DMS79 (cell line): Measurements from ENCODE around the gene NFAT5.
"Not testable (repeated sequence)": the region's sequence is repeated elsewhere in the genome, so short reads cannot be mapped to it uniquely, and the experiment has no call there.

Experiments
- DNase-seq: peaks from one replicate; lab custom pipeline; 2025; lab: John Stamatoyannopoulos, UW

The NFAT5 gene

DNA sequence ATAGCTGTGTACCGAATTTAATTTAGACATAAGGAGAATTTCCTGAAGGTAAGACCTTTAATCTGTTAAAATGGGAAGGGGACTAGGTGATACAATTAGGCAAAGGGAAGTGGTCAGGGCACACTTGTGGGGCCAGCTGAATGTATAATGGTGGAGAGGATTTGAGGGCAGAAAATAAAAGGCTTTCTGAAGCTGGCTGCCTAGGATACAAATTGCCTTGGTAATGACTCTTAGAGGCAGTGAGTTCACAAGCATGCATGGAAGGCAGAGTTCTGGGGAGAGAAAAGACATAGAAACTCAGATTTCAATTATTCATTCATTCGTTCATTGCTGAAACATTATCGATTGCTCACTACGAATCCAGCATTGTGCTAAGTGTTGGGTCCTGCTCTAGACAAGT, 12.4 kb upstream of the NFAT5 start:
- no peak for DNase-seq

DNA sequence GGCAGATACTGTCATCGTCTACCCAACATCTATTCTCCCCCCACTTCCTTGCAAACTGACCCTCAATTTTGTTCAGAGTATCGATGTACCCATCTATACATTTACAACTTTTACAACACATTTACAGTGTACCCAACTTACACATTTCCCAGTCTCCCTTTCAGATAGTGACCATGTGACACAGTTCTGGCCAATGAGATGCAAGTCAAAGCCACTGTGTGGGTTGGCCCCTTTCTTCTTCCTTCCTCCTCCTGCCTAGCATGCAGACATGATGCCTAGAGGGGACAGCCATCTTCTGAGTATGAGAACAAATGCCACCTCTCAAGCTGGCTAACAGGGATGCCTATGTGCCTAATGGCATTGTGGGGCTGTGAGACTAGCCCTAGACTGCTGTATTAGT, 11.3 kb upstream of the NFAT5 start:
- DNase-seq: no peak

DNA sequence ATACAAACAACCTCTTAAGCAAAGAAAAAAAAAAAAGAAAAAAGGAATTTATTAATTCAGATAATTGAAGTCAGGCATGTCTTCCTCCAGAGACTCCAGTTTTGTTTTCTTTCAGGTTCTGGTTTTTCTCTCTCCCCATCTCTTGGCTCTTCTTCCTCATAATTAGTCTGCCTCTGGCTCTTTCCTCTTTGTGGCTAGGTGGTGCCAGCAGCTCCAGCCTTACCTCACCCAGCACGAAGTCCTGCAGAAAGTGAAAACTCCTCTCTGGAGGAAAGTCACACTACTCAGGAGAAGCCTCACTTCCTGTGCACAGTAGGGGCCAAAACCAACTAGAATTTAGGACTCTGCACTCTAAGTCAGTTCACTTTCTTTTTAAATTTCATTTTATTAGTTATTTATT, 10.3 kb upstream of the NFAT5 start:
- no peak for DNase-seq

DNA sequence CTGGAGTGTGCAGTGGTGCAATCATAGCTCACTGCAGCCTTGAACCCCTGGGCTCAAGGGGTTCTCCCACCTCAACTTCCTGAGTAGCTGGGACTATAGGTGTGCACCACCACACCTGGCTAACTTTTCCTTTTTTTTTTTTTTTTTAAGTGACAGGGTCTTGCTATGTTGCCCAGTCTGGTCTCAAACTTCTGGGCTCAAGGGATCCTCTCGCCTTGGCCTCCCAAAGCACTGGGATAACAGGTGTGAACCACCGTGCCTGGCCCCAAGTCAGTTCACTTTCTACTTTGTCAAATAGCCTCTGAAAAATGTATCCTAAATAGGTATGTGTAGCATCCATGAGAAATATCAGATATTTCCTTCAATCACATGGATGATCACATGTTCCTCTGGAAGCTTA, 9.9 kb upstream of the NFAT5 start:
- DNase-seq: no peak

DNA sequence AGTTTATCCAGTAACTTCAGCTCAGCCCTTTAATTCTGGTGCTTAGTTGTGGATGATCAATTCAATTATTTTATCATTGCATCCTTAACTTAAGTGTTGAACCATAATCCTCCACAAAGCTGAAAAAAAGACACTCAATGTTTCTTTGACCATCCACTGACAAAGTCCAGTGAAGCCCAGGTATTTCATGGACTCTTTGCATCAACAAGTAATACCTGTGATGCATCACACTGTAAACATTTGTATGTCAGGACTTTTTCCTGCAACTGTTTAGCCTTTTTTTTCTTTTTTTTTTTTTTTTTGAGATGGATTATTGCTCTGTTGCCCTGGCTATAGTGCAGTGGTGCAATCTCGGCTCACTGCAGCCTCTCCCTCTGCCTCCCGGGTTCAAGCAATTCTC, 6.6 kb upstream of the NFAT5 start:
- no peak for DNase-seq

DNA sequence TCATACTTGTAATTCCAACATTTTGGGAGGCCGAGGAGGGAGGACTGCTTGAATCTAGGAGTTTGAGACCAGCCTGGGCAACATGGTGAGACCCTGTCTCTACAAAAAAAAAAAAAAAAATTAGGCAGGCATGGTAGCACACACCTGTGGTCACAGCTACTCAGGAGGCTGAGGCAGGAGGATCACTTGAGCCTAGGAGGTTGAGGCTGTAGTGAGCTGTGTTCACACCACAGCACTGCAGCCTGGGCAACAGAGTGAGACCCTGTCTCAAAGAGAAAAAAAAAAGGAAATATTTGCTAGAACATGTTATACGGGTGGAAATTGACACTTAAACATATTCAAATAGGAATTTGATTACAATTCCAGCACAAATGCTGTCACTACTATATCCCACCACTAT, 4.4 kb upstream of the NFAT5 start:
- DNase-seq: not testable (repeated sequence)

DNA sequence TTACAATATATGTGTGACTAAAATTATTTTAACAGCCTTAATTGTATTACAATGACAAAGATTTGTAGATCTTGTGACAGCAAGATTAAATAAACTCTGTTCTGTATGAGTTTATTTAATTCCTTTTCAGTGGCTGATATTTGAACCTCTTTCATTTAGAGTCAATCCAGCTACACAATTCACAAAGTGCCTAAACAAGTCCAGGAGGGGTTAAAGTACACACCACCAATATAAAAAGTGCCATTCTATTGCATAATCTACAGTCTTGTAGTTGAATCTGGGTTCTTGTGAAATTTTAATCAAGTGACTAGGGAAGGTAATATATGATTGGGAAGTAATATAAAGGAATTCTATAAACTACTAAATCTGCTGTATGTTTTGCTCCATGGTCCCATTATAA, 3.9 kb upstream of the NFAT5 start:
- no peak for DNase-seq

DNA sequence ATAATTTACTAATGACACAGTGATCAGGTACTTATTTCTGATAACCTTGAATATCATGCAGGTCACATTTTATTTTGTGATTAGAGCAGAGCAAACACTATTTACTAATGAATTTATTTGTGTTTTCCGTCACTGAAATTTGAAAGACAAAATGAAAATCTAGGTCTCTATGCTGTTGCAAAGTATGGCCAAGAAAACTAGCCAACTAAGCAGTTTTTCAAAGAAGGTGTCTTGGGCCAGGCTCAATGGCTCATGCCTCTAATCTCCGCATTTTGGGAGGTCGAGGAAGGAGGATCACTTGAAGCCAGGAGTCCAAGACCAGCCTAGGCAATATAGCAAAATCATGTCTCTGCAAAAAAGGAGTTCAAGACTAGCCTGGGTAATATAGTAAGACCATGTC, 3.0 kb upstream of the NFAT5 start:
- no peak for DNase-seq

DNA sequence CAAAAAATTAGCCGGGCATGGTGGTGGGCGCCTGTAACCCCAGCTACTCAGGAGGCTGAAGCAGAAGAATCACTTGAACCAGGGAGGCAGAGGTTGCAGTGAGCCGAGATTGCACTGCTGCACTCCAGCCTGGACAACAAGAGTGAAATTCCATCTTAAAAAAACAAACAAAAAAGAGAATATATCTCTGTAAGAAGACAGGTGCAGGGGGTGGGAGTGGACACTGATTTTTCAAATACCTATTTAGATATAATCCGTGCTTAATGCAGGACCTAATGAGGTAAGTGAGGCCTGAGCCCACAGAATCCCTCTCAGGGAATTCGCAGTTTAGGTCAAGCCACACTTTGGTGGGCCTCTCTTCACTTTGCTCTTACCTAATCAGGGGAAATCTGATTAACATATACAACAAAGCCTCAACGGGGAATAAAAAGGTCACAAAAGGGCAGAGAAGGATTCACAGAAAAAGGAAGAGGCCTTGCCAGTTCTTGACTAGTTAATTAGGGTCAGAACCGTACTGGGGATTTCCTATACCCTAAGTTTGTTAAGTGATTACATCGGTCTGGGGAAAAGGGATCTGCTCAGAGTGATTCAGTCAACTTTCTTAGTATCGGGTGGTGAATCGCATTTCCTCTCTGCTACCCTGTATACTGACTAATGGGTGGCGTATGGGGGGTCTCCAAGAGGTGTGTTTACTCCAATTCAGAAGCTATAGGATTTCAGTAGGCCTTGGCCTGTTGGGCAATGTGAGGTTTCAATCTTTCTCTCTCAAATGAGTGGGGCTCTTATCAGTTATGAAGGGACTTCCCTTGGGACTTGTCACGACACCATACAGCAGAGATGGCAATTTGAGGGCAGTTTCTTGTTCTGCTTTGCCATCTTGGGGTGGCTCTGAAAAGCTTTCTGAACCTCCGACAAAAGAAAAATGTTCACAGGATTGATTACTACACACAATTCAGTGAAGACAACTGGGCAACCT, 1.9 kb upstream of the NFAT5 start:
- DNase-seq: no peak

DNA sequence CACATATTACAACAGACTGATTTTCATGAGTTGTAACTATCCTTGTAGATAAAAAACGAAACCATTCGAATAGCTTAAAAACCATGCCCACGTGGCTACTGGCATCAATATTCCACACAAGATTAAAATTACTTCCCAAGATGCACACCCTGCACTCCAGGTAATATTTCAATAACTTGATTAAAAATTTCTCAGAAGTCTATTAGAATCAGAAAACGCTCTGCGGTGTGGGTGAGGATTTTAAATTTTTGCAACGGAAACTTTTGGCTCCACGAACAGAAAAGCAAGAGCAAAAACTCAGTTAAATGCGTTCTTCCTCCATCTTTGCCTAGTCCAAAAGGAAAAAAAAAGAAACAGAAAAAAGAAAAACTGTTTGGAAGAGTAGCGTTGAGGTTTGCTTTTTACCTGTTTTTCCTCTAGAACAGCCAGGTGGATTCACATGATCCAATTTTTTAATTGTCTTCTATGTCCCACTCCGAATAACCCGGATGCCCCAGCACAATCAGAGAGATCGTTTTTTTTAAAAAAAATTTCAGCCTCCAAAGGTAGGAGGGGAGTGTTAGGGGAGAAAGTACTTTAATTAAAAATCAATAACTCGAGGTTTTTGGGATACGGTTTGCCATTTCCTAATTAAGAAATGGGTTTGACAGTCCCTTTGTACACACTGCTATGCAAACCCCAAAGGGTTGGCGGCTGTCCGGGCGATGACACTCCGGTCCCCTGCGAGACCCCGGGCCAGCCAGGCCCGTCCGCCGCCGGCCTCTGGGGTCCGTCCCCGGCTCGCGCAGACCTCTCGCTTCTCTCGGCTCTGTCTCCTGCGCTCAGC, 708 bp upstream of the NFAT5 start:
- DNase-seq: no peak

DNA sequence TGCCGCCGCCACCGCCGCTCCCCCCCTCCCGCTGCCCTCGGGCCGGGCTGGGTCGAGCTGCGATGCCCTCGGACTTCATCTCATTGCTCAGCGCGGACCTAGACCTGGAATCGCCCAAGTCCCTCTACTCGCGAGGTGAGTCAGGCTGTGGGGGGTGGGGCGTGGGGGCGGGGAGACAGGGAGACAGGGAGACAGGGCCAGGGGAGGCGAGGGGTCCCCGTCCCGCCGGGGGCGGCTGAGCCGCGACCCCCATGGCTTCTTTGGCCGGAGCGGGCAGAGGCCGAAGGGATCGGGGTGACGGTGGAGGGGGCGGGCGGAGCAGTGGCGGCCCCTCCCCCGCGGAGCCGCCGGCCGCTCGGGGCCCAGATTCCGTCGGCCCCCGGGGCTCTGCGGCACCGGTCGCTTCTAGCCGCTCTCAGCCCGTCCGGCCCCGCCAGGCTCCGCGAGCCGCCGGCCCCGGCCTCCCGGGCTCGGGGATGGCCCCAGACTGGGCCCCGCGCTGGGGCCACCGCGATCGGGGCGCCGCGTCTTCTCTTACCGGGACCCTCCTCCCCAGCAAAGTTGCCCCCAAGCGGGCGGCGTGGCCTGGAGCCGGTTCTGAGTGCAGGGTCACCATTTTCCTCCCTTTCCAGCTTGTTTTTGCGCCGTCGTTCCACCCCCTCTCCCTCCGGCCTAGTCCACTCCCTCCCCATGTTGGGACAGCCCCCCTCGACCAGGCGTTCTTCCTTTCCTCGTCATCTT, 644 bp downstream of the NFAT5 start:
- no peak for DNase-seq

DNA sequence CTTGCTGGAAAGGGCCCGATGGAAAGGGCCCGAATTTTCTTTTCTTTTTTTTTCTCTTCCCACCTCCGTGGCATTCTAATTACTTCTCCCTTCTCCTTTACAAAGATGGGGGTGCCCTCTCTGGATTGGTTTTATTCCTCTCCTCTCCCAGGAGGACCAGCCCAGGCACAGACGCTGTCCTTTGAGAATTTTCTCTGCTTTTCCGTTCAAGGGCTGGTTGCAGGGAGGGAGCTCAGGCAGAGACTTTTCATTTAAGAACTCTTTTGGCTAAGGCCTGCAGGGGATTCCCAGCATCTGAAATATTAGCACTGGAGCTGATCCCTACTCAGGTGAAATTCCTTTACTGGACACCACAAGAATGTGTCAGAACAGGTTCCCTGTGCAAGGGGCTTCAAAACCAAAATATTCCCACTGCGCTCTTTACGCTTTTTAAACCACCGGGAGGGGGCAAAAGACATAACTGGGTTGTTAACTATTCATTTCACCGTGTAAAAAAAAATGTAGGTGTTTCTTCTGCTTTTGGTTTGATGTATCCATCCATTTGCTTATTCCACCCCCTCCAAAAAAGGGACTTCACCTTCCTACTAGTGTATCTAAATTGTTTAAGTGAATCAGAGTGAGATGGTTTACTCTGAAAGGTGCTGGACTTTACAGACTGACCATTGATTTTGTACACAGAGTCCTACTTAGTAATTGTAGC, 1.4 kb downstream of the NFAT5 start:
- DNase-seq: no peak

DNA sequence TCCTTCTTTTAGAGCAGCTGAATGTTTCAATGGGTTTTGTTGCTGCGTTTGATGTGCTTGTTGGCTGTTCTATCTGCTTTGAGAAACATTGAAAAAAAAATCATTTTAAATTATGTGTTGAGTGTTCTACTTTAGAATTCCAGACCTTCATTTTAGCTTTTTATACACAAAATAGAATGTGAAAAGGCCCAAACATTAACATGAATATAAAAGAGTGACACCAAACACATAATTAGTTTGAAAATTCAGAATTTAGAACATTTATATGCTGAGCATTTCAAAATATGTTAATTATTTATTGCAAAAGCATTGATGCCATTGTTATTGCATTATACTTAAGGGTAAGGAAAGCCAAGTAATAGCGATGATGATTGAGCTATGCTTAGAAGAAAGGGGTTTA, 2.9 kb downstream of the NFAT5 start:
- DNase-seq: no peak

DNA sequence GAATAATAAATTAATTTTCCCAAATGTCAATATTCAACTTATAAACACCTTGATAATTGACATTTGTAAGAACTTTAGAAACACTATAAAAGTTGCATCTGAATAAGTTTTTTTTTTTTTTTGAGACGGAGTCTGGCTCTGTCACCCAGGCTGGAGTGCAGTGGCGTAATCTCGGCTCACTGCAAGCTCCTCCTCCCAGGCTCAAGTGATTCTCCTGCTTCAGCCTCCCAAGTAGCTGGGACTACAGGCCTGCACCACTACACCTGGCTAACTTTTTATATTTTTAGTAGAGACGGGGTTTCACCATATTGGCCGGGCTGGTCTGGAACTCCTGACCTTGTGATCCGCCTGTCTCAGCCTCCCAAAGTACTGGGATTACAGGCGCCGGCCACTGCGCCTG, 13.0 kb downstream of the NFAT5 start:
- DNase-seq: not testable (repeated sequence)

DNA sequence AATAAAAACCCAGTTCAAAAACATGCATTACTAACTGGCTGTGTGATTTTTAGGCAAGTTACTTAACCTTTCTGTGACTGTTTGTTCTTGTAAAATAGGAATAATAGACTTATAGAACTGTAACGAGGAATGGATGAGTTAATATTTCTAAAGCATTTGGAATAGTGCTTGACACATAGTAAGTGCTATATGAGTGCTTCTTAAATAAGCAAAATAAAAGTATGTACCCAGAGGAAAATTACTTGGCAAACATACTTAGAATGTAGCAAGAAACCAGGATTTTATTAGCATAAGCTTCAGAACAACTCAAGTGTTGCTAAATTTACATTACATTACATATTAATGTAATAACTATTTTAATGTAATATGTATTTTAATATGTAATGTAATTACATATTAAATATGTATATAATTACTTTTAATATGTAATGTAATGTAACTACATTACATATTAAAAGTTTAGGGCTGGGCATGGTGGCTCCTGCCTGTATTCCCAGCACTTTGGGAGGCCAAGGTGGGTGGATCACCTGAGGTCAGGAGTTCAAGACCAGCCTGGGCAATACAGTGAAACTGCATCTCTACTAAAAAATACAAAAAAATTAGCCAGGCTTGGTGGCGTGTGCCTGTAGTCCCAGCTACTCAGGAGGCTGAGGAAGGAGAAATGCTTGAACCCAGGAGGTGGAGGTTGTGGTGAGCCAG, 14.2 kb downstream of the NFAT5 start:
- DNase-seq: peak; percentile 47

DNA sequence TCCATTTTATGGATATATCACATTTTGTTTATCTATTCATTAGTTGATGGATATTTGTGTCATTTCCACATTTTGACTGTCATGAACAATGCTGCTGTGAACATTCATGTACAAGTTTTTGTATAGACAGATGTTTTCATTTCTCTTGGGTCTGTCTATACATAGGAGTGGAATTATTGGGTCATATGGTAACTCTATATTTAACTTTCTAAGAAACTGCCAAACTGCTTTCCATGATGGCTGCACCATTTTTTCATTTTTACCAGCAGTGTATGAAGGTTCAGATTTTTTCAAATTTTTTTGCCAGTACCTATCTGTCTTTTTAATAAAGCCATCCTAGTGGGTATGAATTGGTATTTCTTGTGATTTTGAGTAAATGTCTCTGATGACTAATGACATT, 15.5 kb downstream of the NFAT5 start:
- DNase-seq: no peak

DNA sequence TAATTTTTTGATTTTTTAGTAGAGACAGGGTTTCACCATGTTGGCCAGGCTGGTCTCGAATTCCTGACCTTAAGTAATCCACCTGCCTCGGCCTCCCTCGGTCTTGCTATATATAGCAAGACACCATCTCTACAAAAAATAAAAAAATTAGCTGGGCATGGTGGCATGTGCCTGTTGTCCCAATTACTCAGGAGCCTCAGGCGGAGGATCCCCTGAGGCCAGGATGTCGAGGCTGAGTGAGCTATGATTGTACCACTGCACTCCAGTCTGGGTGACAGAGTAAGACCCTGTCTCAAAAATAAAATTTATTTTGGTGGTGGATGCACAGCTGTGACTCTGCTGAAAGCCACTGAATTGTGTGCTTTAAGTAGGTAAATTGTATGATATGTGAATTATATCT, 18.7 kb downstream of the NFAT5 start:
- not testable (repeated sequence) for DNase-seq

DNA sequence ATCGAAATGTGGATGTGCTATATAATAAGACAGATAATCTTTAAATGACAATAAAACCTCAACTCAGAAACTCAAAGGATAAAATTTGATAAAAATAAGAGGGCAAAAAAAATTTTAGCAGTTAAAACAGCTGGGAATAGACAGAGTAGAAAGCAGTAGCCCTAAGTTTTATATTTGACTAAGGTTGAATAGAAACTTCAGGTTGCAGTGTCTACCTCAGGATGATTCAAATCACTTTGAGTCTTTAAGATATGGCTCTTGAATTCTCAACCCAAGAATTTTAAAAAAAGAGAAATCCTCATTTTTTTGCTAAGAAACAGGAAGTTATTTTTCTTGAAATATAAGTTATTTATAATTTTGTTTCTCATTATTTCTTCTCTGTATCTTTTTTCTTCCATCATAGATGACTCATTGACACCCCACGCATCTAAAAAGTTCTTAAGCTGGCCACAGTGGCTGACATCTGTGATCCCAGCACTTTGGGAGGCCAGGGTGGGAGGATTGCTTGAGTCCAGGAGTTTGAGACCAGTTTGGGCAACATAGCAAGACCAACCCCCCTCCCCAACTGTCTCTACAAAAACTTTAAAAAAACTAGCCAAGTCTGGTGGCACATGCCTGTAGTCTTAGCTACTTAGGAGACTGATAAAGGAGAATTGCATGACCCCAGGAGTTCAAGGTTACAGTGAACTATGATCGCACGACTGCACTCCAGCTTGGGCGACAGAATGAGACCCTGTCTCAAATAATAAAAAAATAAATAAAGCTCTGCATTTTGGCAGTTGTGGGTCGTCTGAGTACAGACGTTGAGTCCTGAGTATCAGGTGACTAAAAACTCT, 23.9 kb downstream of the NFAT5 start:
- DNase-seq: no peak

DNA sequence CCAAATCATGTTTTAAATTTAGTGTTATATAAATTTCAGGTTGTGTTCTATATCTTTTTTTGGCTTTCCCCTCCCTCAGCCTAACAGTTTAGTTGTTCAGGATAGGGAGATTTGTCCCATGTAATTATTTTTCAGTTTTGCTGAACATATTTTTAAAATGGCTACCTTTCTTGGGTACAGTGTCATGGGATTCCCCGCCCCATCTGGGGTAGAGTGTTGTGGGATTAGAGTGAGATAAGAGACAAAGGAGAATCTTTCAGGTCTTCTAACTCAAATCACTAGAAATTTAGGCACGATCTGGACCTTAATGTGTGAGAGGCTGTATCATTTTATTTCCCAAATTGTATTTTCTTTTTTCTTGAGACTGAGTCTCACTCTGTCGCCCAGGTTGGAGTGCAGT, 24.8 kb downstream of the NFAT5 start:
- no peak for DNase-seq

DNA sequence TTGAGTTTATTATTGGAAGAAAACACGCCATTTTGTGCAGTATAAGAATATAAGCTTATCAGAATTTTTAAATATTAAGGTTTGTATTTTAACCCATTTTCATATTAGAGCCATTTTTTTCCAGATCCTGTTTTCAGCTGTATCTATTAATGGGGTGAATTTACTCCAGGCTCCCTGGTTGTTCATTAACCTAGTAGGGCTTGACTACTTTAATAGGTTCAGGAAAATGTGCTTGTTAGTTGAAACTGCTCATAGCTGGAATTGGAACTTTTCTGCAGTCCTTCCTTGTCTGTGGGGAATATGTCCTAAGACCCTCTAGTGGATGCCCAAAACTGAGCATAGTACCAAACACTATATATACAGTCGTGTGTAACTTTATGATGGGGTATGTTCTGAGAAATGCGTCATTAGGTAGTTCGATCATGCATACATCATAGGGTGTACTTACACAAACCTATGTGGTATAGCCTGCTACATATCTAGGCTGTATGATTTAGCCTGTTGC, 28.0 kb downstream of the NFAT5 start:
- no peak for DNase-seq
